Kidney (tissue), 14 donors: ENCODE results near the gene MAPK7. TPM values are rescaled to one million over a fixed set of nuclear protein-coding genes. Genes with fewer than 3 reads are reported as not detected.

Experiments
- DNase-seq, 5 donors: peaks; one replicate each; pipeline ENCODE4 v3.0.0-alpha.2; 2013 to 2020
- FAIRE-seq: peaks from 2 replicates; lab custom pipeline; 2012; peaks lifted over from hg19 to GRCh38; lab: Jason Lieb, UNC
- H3K27ac ChIP-seq, 2 donors: one replicate each; pipeline ENCODE4 v1.7.0; 2013; ENCODE audit warnings: low read depth in 2 of 2, low read length in 2 of 2, inconsistent platforms in 1 of 2
- H3K27me3 ChIP-seq: one replicate; pipeline ENCODE4 v1.7.1; 2013; ENCODE audit warnings: low read length, inconsistent platforms; ENCODE audit not compliant: control insufficient read depth, insufficient read depth
- H3K36me3 ChIP-seq, 3 donors: one replicate each; pipeline versions ENCODE4 v1.7.0 to v1.7.1; 2013; ENCODE audit warnings: low read length in 3 of 3, control low read depth in 1 of 3, inconsistent platforms in 1 of 3; ENCODE audit not compliant: insufficient read depth in 3 of 3, control insufficient read depth in 2 of 3
- H3K4me1 ChIP-seq, 3 donors: one replicate each; pipeline versions ENCODE4 v1.7.0 to v1.7.1; 2013; ENCODE audit warnings: low read length in 3 of 3, inconsistent platforms in 1 of 3, low read depth in 1 of 3; ENCODE audit not compliant: control insufficient read depth in 2 of 3, insufficient read depth in 2 of 3
- H3K4me3 ChIP-seq, 3 donors: one replicate each; pipeline versions ENCODE4 v1.7.0 to v1.8.1; 2013; ENCODE audit warnings: low read length in 3 of 3, control low read depth in 1 of 3, inconsistent platforms in 1 of 3
- H3K9ac ChIP-seq, 3 donors: one replicate each; pipeline versions ENCODE4 v1.7.0 to v1.7.1; 2013; ENCODE audit warnings: low read length in 3 of 3, control low read depth in 1 of 3, inconsistent platforms in 1 of 3
- H3K9me3 ChIP-seq, 3 donors: one replicate each; pipeline versions ENCODE4 v1.7.0 to v1.7.1; 2013; ENCODE audit warnings: low read length in 3 of 3, control low read depth in 1 of 3, inconsistent platforms in 1 of 3; ENCODE audit not compliant: control insufficient read depth in 2 of 3, insufficient read depth in 1 of 3
- intact Hi-C: fragments of 100-400 bp; cut with DNase I; formaldehyde crosslinking; loops from one replicate; pipeline ENCODE4 v1.11.1; 2022
- polyA plus RNA-seq: library from polyadenylated mRNA; stranded (reverse); fragments of 350-450 nt; fragmentation: Illumina TruSeq; extraction: RNeasy Lipid Tissue Mini Kit (QIAGEN cat#74804); gene quantifications from one replicate; pipeline ENCODE4 v1.2.3, GENCODE V29; 2014; ENCODE audit warnings: low read depth, low replicate concordance; ENCODE audit not compliant: insufficient read depth
- total RNA-seq: library from RNA; stranded (reverse); fragmentation: NEBNext Ultra II Directional; extraction: Animal tissue kit (Norgen Biotek cat#: 25700); gene quantifications from one replicate; pipeline ENCODE4 v1.2.1, GENCODE V29; 2021
- TF ChIP-seq, protein P1 (sequence below): IDR thresholded peaks from 3 replicates; pipeline ENCODE4 v1.5.1; 2012; ENCODE audit warnings: mild to moderate bottlenecking, moderate library complexity, borderline replicate concordance; ENCODE audit not compliant: insufficient read depth; ENCODE audit errors: extremely low read depth
- donor health status: control.
- donor health status: control.
- donor health status: control.
- donor health status: control.
- donor health status: control.
- donor health status: DM: yes; HTN: yes; CAD: no.
- donor health status: Normal renal cell carcinoma (clear cell type).

The MAPK7 gene
- total and polyA plus RNA-seq, 2 donors from 2014 or later: 7.1 to 36.7 TPM

GRCh38 chr17:19421219-19421618 lies 42.9 kb downstream of the MAPK7 start:
- FAIRE-seq: no peak
- H3K27me3 ChIP-seq: no peaks in the 10 kb centered on the region
- H3K4me3 ChIP-seq: no peak overlapping the region
- H3K9me3 ChIP-seq: no peaks in the 10 kb centered on the region
- H3K4me1 ChIP-seq: peaks cover 0 to 6% (median 0%) of the 10 kb centered on the region in 3 donors
- no peaks in the 10 kb centered on the region for H3K36me3 ChIP-seq
- TF ChIP-seq, protein P1, sequence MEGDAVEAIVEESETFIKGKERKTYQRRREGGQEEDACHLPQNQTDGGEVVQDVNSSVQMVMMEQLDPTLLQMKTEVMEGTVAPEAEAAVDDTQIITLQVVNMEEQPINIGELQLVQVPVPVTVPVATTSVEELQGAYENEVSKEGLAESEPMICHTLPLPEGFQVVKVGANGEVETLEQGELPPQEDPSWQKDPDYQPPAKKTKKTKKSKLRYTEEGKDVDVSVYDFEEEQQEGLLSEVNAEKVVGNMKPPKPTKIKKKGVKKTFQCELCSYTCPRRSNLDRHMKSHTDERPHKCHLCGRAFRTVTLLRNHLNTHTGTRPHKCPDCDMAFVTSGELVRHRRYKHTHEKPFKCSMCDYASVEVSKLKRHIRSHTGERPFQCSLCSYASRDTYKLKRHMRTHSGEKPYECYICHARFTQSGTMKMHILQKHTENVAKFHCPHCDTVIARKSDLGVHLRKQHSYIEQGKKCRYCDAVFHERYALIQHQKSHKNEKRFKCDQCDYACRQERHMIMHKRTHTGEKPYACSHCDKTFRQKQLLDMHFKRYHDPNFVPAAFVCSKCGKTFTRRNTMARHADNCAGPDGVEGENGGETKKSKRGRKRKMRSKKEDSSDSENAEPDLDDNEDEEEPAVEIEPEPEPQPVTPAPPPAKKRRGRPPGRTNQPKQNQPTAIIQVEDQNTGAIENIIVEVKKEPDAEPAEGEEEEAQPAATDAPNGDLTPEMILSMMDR: no peak
- no peak overlapping the region for H3K9ac ChIP-seq
- no peak for DNase-seq
- intact Hi-C loops: no loop called here
- H3K27ac ChIP-seq: no peak overlapping the region

- Histone ChIP-seq H3K27me3 (no peaks in the 10 kb centered on the region), H3K4me1 (peaks cover 0 to 6% (median 0%) of the 10 kb centered on the region in 3 donors), H3K9ac (no peak overlapping the region), H3K36me3 (no peaks in the 10 kb centered on the region), H3K9me3 (no peaks in the 10 kb centered on the region), H3K4me3 (no peak overlapping the region), H3K27ac (no peak overlapping the region)
- DNase-seq (no peak), FAIRE-seq (no peak)
- intact Hi-C loops: no loop called here
- TF ChIP-seq, protein P1: no peak
Measured at GRCh38 chr17:19421926-19422325, 43.6 kb downstream of the MAPK7 start.

DNA sequence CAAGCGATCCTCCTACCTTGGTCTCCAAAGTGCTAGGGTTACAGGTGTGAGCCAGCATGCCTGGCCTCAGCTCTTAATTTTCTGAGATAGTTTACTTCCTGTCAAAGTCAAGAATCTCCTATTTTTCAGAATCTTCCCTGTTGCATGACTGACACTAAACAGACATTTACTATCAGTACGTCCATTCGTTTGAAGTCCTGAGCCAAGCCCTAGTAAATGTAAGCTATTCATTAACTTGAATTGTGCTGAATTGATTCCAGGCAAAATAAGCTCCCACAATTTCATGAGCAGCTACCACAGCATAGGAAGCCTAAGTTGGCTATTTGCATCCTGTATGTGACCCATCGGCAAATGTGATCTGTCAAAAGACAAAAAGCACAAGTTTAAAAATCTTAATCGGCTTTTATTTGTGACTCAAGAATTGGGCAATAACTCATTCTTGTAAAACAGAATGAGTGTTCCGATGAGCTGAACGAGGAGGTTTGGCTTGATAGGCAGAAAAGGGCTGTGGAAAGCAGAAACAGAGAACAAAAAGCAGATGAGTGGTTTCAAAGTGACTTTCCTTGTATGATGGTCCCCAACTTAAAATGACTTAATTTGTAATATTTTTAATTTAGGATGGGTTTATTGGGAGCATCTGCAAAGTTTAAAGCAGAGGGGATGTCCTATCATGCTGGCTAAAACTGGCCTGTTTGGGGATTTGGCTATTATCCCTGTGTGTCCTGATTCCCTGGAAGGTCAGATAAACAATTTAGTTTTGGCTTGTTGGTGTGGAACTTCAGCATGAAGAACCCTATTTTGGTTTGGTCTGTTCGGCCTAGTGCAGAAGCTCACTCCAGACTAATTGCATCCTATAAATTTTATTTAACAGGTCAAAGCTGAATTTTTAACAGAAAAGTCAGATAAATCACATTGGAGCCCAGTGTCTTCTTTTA lies 46.9 kb downstream of the MAPK7 start:
- Histone ChIP-seq H3K27me3 (no peaks in the 10 kb centered on the region), H3K36me3 (no peaks in the 10 kb centered on the region), H3K4me3 (no peak overlapping the region), H3K9me3 (no peaks in the 10 kb centered on the region), H3K4me1 (peaks cover 0 to 6% (median 0%) of the 10 kb centered on the region in 3 donors), H3K9ac (no peak overlapping the region), H3K27ac (no peak overlapping the region)
- DNase-seq (peak in 2 of 5 donors; percentile 49 to 76), FAIRE-seq (no peak)
- intact Hi-C loops: no loop called here
- TF ChIP-seq, protein P1: no peak
